Endothelial cell of umbilical vein (primary cell): ENCODE data around the gene NPIPB6. TPM values are rescaled to one million over a fixed set of nuclear protein-coding genes. Genes with fewer than 3 reads are reported as not detected.
A peak's percentile ranks its signal among the peaks of the same experiment; 100 is the strongest.

ENCODE experiments used
- BruUV-seq: library from RNA; stranded (reverse); fragments of 400-500 nt; replicated peaks from 2 replicates; lab custom pipeline; 2021; lab: Mats Ljungman, UMichigan
- CTCF ChIA-PET: fragments of 300-600, 350-600 bp; sonication (Branson Sonifier 250); formaldehyde crosslinking; loops from one replicate; lab custom pipeline; 2021; ENCODE audit warnings: antibody characterized with exemption, inconsistent platforms; lab: Charles Lee
- POLR2A ChIA-PET: fragments of 300-600, 350-600 bp; sonication (Branson Sonifier 250); formaldehyde crosslinking; loops from one replicate; lab custom pipeline; 2021; ENCODE audit warnings: antibody characterized with exemption, inconsistent platforms; lab: Charles Lee
- DNase-seq: peaks from one replicate; pipeline ENCODE4 v3.0.0-alpha.2; 2011; ENCODE audit warnings: low read depth, low spot score
- FAIRE-seq: peaks from 2 replicates; lab custom pipeline; 2011; peaks lifted over from hg19 to GRCh38; lab: Jason Lieb, UNC
- H2AFZ ChIP-seq: 2 replicates; pipeline ENCODE4 v1.6.0; 2012; ENCODE audit warnings: low read depth, low read length, control low read depth, inconsistent platforms
- H3K27ac ChIP-seq: 2 replicates; pipeline ENCODE4 v1.5.1; 2011; ENCODE audit warnings: low read depth, mild to moderate bottlenecking, control low read depth, low read length, moderate library complexity; ENCODE audit not compliant: insufficient read depth
- H3K27me3 ChIP-seq, 2 experiments: 2 replicates each; pipeline versions ENCODE4 v1.6.0 to v1.6.1; 2011; ENCODE audit warnings: low read length in 2 of 2, mixed read lengths in 1 of 2; ENCODE audit not compliant: control insufficient read depth in 2 of 2, insufficient read depth in 2 of 2
- H3K36me3 ChIP-seq, 2 experiments: 2 replicates in 1 of 2; 3 replicates in 1 of 2; pipeline ENCODE4 v1.5.1; 2011; ENCODE audit warnings: low read length in 2 of 2, mild to moderate bottlenecking in 1 of 2, moderate library complexity in 1 of 2; ENCODE audit not compliant: control insufficient read depth in 2 of 2, insufficient read depth in 2 of 2; ENCODE audit errors: extremely low read depth in 1 of 2
- H3K4me1 ChIP-seq: 3 replicates; pipeline ENCODE4 v1.5.1; 2011; ENCODE audit warnings: mild to moderate bottlenecking, low read length; ENCODE audit not compliant: control insufficient read depth, insufficient read depth; ENCODE audit errors: extremely low read depth
- H3K4me2 ChIP-seq: 2 replicates; pipeline ENCODE4 v1.6.1; 2011; ENCODE audit warnings: low read length, control low read depth, mixed read lengths; ENCODE audit not compliant: insufficient read depth
- H3K4me3 ChIP-seq, 3 experiments: fragments of 200-600 bp in 1 of 3; sonication (generic), shearing (Covaris generic) in 1 of 3; replicated peaks in 1 of 3; 2 replicates each; pipeline ENCODE4 v1.5.1; 2011 to 2016; ENCODE audit warnings: control low read depth in 3 of 3, low read length in 3 of 3, mild to moderate bottlenecking in 2 of 3, inconsistent platforms in 1 of 3, low read depth in 1 of 3, moderate library complexity in 1 of 3; ENCODE audit not compliant: insufficient read depth in 1 of 3
- H3K79me2 ChIP-seq: 2 replicates; pipeline ENCODE4 v1.6.0; 2012; ENCODE audit warnings: low read length, inconsistent platforms; ENCODE audit not compliant: control insufficient read depth, insufficient read depth
- H3K9ac ChIP-seq: replicated peaks from 2 replicates; pipeline ENCODE3; 2011; ENCODE audit warnings: low read length, control low read depth; ENCODE audit not compliant: insufficient read depth; ENCODE audit errors: extremely low read depth
- H3K9me1 ChIP-seq: replicated peaks from 3 replicates; pipeline ENCODE4 v1.6.0; 2011; ENCODE audit warnings: mild to moderate bottlenecking, low read length; ENCODE audit not compliant: control insufficient read depth, insufficient read depth; ENCODE audit errors: extremely low read depth
- H3K9me3 ChIP-seq: replicated peaks from 2 replicates; pipeline ENCODE4 v1.5.1; 2012; ENCODE audit warnings: low read length, inconsistent platforms; ENCODE audit not compliant: control insufficient read depth, insufficient read depth
- H4K20me1 ChIP-seq: replicated peaks from 2 replicates; pipeline ENCODE3; 2011; ENCODE audit warnings: mild to moderate bottlenecking, low read length; ENCODE audit not compliant: control insufficient read depth, insufficient read depth; ENCODE audit errors: extremely low read depth
- EZH2 ChIP-seq: IDR thresholded peaks from 2 replicates; pipeline ENCODE4 v1.6.1; 2012; ENCODE audit warnings: borderline replicate concordance, low read depth, mild to moderate bottlenecking, moderate library complexity, low read length, inconsistent platforms; ENCODE audit not compliant: severe bottlenecking
- POLR2A ChIP-seq: IDR thresholded peaks from 2 replicates; pipeline ENCODE4 v1.6.1; 2012; ENCODE audit warnings: low read depth, mild to moderate bottlenecking, control low read depth, low read length
- dilution Hi-C: fragments of 300-500 bp; cut with MboI; formaldehyde crosslinking; loops from one replicate; pipeline ENCODE4 v1.15.0; 2019; ENCODE audit warnings: low sequenced_read_pairs; ENCODE audit not compliant: extremely low pct_ligation_motif_present
- intact Hi-C: fragments of 100-400 bp; cut with micrococcal nuclease; formaldehyde crosslinking; loops from one replicate; pipeline ENCODE4 v1.10.0; 2022
- microRNA-seq: library from miRNA; unstranded; fragments of <30 nt; microRNA quantifications from one replicate; pipeline ENCODE4 v1.2.0, GENCODE V29; 2021; ENCODE audit warnings: borderline number of aligned reads, borderline replicate concordance
- polyA plus RNA-seq, 4 experiments: library from polyadenylated mRNA; depleted of rRNA in 3 of 4; stranded (reverse) in 3 of 4; unstranded in 1 of 4; fragments of >200 nt; gene quantifications; 2 replicates each; pipeline versions ENCODE4 v1.2.1 to v1.2.3, GENCODE V29; 2011 to 2012; ENCODE audit warnings: missing spikeins in 1 of 4
- small RNA-seq: library from RNA; depleted of rRNA; stranded (forward); fragments of <200 nt; gene quantifications from one replicate; pipeline ENCODE3, GENCODE V24; 2012; ENCODE audit warnings: low replicate concordance, low read depth; ENCODE audit not compliant: insufficient read depth, insufficient read length
- total RNA-seq: library from RNA; stranded (reverse); gene quantifications from 2 replicates; pipeline ENCODE4 v1.2.3, GENCODE V29; 2021

Gene NPIPB6
- total and polyA plus RNA-seq, 2 donors (not counting 3 experiments of a cell fraction or from before 2014, with no cell fraction given), result 5.0 TPM; not detected in 1

DNA sequence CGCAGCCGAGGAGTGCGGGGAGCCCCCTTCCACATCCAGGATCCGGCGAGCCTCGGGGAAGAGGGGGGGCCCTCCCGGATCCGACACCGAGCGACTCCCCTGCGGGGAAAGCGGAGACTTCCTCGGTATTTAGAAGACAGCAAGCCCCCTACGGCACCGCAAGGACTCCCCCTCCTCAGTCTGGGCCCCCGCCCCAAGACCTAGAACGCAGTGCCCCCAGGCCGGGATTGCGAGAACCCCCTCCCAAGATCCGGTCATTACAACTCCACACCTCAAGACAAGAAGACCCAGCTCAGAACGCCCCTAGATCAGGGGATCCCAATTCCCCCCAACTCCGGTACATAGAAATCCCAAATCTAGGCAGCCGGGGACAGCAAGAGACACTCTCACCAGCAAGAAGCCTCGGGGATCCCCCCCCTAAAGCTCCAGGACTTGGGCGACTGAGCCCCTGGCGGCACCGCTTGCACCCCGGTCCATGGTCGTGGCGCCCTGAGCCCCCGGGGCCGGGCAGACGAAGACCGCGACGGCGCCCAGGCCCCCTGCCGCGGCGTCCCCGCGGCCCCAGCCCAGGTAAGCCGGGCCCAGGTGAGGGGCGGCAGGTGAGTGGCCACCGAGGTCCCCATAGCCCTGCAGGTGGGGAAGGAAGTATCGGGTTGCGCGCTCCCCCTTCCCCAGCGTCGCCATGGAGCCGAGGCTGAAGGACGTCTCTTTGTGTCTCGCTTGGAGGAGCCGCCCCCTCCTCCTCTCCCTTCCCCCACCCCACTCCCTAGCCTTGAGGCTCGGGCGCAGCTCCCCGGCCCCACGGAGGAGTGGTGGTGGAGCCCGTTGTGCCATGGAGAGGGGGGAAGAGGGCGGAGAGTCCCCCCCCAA is 70.3 kb downstream of the NPIPB6 start:
- Histone ChIP-seq H2AFZ (peak overlapping the region; percentile 72), H3K27ac (no peak overlapping the region), H3K4me1 (peaks cover 5% of the 10 kb centered on the region), H4K20me1 (no peaks in the 10 kb centered on the region), H3K9me1 (no peaks in the 10 kb centered on the region), H3K9me3 (no peaks in the 10 kb centered on the region), H3K9ac (no peak overlapping the region), H3K4me3 (peak overlapping the region in 2 of 3 experiments; percentile 42 to 45), H3K79me2 (no peaks in the 10 kb centered on the region), H3K4me2 (peak overlapping the region; percentile 42), H3K36me3 (no peaks in the 10 kb centered on the region), H3K27me3 (peaks cover 12 to 21% of the 10 kb centered on the region in 2 experiments)
- ChIA-PET CTCF (interaction anchor here (0.7 to 1.3 kb wide), 2 partner anchors 12 to 15 kb away, joined by 3 read pairs; no protein-coding TSS in a partner anchor), POLR2A (no interaction called here)
- intact Hi-C loops, result no loop called here
- BruUV-seq, result no TSS peak
- no peak for DNase-seq
- FAIRE-seq, result no peak
- dilution Hi-C loops, result no loop called here
- TF ChIP-seq EZH2 (peak; percentile 49), POLR2A (no peak)

Small RNA genes lying within 50 kb of the gene (microRNA-seq; reads per million reads assigned to microRNA genes)
- gene MIR6862-1, result not detected

Small RNA genes lying within 50 kb of the gene (small RNA-seq; reads per million reads assigned to genes)
- gene AC138904.2, result not detected
- gene MIR6862-1, result not detected

Other genes with a start within 250 kb of the NPIPB6 start
- gene XPO6, start 151.5 kb downstream of the NPIPB6 start, total RNA-seq, result 154 and 170 TPM in 2 replicates
- 272 and 328 TPM in 2 replicates for gene XPO6, start 151.5 kb downstream of the NPIPB6 start, polyA plus RNA-seq
- 0.51 and 0.60 TPM in 2 replicates for gene SBK1, start 71.0 kb downstream of the NPIPB6 start, total RNA-seq
- gene SBK1, start 71.0 kb downstream of the NPIPB6 start, polyA plus RNA-seq, result 0.19 and 0.21 TPM in 2 replicates
- gene EIF3CL, start 40.3 kb upstream of the NPIPB6 start, total RNA-seq, result 14.7 and 52.1 TPM in 2 replicates
- gene EIF3CL, start 40.3 kb upstream of the NPIPB6 start, polyA plus RNA-seq, result 137 and 188 TPM in 2 replicates
- gene NPIPB7, start 108.8 kb upstream of the NPIPB6 start, total RNA-seq, result not detected in 2 replicates
- gene NPIPB7, start 108.8 kb upstream of the NPIPB6 start, polyA plus RNA-seq, result 0.06 and 0.08 TPM in 2 replicates
- 33.1 and 40.2 TPM in 2 replicates for gene CLN3, start 128.6 kb upstream of the NPIPB6 start, total RNA-seq
- 75.7 and 76.1 TPM in 2 replicates for gene CLN3, start 128.6 kb upstream of the NPIPB6 start, polyA plus RNA-seq
- not detected in 2 replicates for gene APOBR, start 131.1 kb upstream of the NPIPB6 start, total RNA-seq
- not detected in 2 replicates for gene APOBR, start 131.1 kb upstream of the NPIPB6 start, polyA plus RNA-seq
- not detected in 2 replicates for gene IL27, start 143.3 kb upstream of the NPIPB6 start, total RNA-seq
- gene IL27, start 143.3 kb upstream of the NPIPB6 start, polyA plus RNA-seq, result not detected in 2 replicates
- gene NUPR1, start 175.5 kb upstream of the NPIPB6 start, total RNA-seq, result 1.8 and 4.9 TPM in 2 replicates
- gene NUPR1, start 175.5 kb upstream of the NPIPB6 start, polyA plus RNA-seq, result 1.2 and 1.8 TPM in 2 replicates
- 12.0 and 17.6 TPM in 2 replicates for gene SGF29, start 190.4 kb upstream of the NPIPB6 start, total RNA-seq
- gene SGF29, start 190.4 kb upstream of the NPIPB6 start, polyA plus RNA-seq, result 3.4 and 3.6 TPM in 2 replicates
- gene SULT1A2, start 233.5 kb upstream of the NPIPB6 start, total RNA-seq, result not detected in 2 replicates
- gene SULT1A2, start 233.5 kb upstream of the NPIPB6 start, polyA plus RNA-seq, result 0.06 TPM in 1 of 2 replicates, not detected in the other
- gene SULT1A1, start 246.5 kb upstream of the NPIPB6 start, total RNA-seq, result 0.62 and 0.77 TPM in 2 replicates
- 0.65 and 0.90 TPM in 2 replicates for gene SULT1A1, start 246.5 kb upstream of the NPIPB6 start, polyA plus RNA-seq